Stimulated activated naive CD4-positive, alpha-beta T cell (primary cell): ENCODE data around the gene NR1H3.

Source experiments
- DNase-seq, 6 experiments: peaks; one replicate each; lab custom pipeline; 2025; lab: John Stamatoyannopoulos, UW

Gene NR1H3

GRCh38 chr11:47269829-47270305, 12.1 kb downstream of the NR1H3 start, which contains the start of gene MADD:
Gene MADD, plus strand, starts transcription at chr11:47270133.
- DNase-seq, result peak; percentile 85 to 97 (median 90)

- DNase-seq, result peak in 4 of 6 experiments; percentile 9 to 33 (median 23)
Observed at GRCh38 chr11:47270331-47271271, 12.8 kb downstream of the NR1H3 start.

GRCh38 chr11:47271328-47271727, 13.5 kb downstream of the NR1H3 start:
- no peak for DNase-seq

- no peak for DNase-seq
Observed at GRCh38 chr11:47271961-47272661, 14.3 kb downstream of the NR1H3 start.

GRCh38 chr11:47272706-47273105, 14.9 kb downstream of the NR1H3 start:
- DNase-seq, result no peak

- DNase-seq, result no peak
Observed at GRCh38 chr11:47274495-47275235, 16.9 kb downstream of the NR1H3 start.

- DNase-seq, result no peak
Observed at GRCh38 chr11:47276923-47277322, 19.1 kb downstream of the NR1H3 start.

GRCh38 chr11:47278058-47278457, 20.3 kb downstream of the NR1H3 start:
- no peak for DNase-seq

- no peak for DNase-seq
Observed at GRCh38 chr11:47278769-47279168, 21.0 kb downstream of the NR1H3 start.

- no peak for DNase-seq
Observed at GRCh38 chr11:47280099-47280498, 22.3 kb downstream of the NR1H3 start.

- DNase-seq, result no peak
Observed at GRCh38 chr11:47280860-47281259, 23.1 kb downstream of the NR1H3 start.

GRCh38 chr11:47282462-47282861, 24.7 kb downstream of the NR1H3 start:
- no peak for DNase-seq

GRCh38 chr11:47284151-47284550, 26.4 kb downstream of the NR1H3 start:
- DNase-seq, result no peak

- no peak for DNase-seq
Observed at GRCh38 chr11:47285969-47286770, 28.4 kb downstream of the NR1H3 start.

- no peak for DNase-seq
Observed at GRCh38 chr11:47288066-47288465, 30.3 kb downstream of the NR1H3 start.

GRCh38 chr11:47289856-47290255, 32.1 kb downstream of the NR1H3 start:
- no peak for DNase-seq

- DNase-seq, result no peak
Observed at GRCh38 chr11:47295385-47295784, 37.6 kb downstream of the NR1H3 start.

GRCh38 chr11:47296045-47296444, 38.2 kb downstream of the NR1H3 start:
- DNase-seq, result no peak

- DNase-seq, result no peak
Observed at GRCh38 chr11:47299078-47299477, 41.3 kb downstream of the NR1H3 start.

- DNase-seq, result no peak
Observed at GRCh38 chr11:47302853-47303252, 45.1 kb downstream of the NR1H3 start.

- DNase-seq, result no peak
Observed at GRCh38 chr11:47305734-47306483, 48.1 kb downstream of the NR1H3 start.
